Measurements from ENCODE around the gene RILPL2. TPM values are rescaled to one million over a fixed set of nuclear protein-coding genes. Genes with fewer than 3 reads are reported as not detected.
A peak's percentile ranks its signal among the peaks of the same experiment; 100 is the strongest.
"Not testable (repeated sequence)": the region's sequence is repeated elsewhere in the genome, so short reads cannot be mapped to it uniquely, and the experiment has no call there.

Gene RILPL2
- total RNA-seq, 1 donor from 2014 or later: 9.6 TPM

GRCh38 chr12:123457980-123458779, 21.7 kb upstream of the RILPL2 start, which contains the start of gene SNRNP35:
SNRNP35 (plus strand) TSS chr12:123458139; CDS start chr12:123465541, 7,402 bp downstream.
- DNase-seq (ENCODE audit: extremely low spot score in 2 of 2): no peak
- Histone ChIP-seq H3K27me3 (no peaks in the 10 kb centered on the region), H3K4me3 (peak within 1 kb of the TSS; percentile 79 to 98), H3K27ac (peak within 1 kb of the TSS; percentile 98), H3K36me3 (no peaks in the 10 kb centered on the region), H3K9me3 (no peaks in the 10 kb centered on the region), H3K4me1 (peaks cover 17% of the 10 kb centered on the region)
- intact Hi-C loops (cut with DNase I): loop anchor here (2.0 to 5.0 kb wide), 2 partner anchors 23 to 74 kb away; partner anchors contain the start of gene RILPL1
- TF ChIP-seq CTCF (IDR thresholded peaks at IDR 0.05) (no peak), POLR2AphosphoS5 (IDR thresholded peaks at IDR 0.05; ENCODE audit: insufficient read depth in 1 of 2, low read depth in 1 of 2) (peak; percentile 51 to 88), POLR2A (IDR thresholded peaks at IDR 0.05) (peak in 1 of 2 donors; percentile 11)

GRCh38 chr12:123453165-123453564, 16.7 kb upstream of the RILPL2 start:
- TF ChIP-seq CTCF (IDR thresholded peaks at IDR 0.05) (no peak), POLR2A (IDR thresholded peaks at IDR 0.05) (no peak), POLR2AphosphoS5 (IDR thresholded peaks at IDR 0.05; ENCODE audit: insufficient read depth in 1 of 2, low read depth in 1 of 2) (no peak)
- no peaks in the 10 kb centered on the region for H3K36me3 ChIP-seq
- intact Hi-C loops (cut with DNase I): no loop called here
- no peaks in the 10 kb centered on the region for H3K4me1 ChIP-seq
- no peaks in the 10 kb centered on the region for H3K9me3 ChIP-seq
- no peaks in the 10 kb centered on the region for H3K27me3 ChIP-seq
- no peak for DNase-seq (ENCODE audit: extremely low spot score in 2 of 2)
- H3K27ac ChIP-seq: no peak overlapping the region
- H3K4me3 ChIP-seq: no peak overlapping the region

- H3K9me3 ChIP-seq; H3K36me3 ChIP-seq; DNase-seq (ENCODE audit: extremely low spot score in 2 of 2); H3K4me1 ChIP-seq; H3K4me3 ChIP-seq; intact Hi-C loops (cut with DNase I); H3K27ac ChIP-seq; H3K27me3 ChIP-seq: not testable (repeated sequence)
Observed at GRCh38 chr12:123452276-123452550, 15.7 kb upstream of the RILPL2 start.

GRCh38 chr12:123450636-123451035, 14.2 kb upstream of the RILPL2 start:
- peaks cover 10% of the 10 kb centered on the region for H3K4me1 ChIP-seq
- no peaks in the 10 kb centered on the region for H3K9me3 ChIP-seq
- no peaks in the 10 kb centered on the region for H3K36me3 ChIP-seq
- H3K4me3 ChIP-seq: no peak overlapping the region
- DNase-seq (ENCODE audit: extremely low spot score in 2 of 2): no peak
- H3K27ac ChIP-seq: no peak overlapping the region
- H3K27me3 ChIP-seq: no peaks in the 10 kb centered on the region
- TF ChIP-seq CTCF (IDR thresholded peaks at IDR 0.05) (no peak), POLR2AphosphoS5 (IDR thresholded peaks at IDR 0.05; ENCODE audit: insufficient read depth in 1 of 2, low read depth in 1 of 2) (no peak), POLR2A (IDR thresholded peaks at IDR 0.05) (no peak)
- intact Hi-C loops (cut with DNase I): no loop called here

- Histone ChIP-seq H3K4me1 (peaks cover 17% of the 10 kb centered on the region), H3K27ac (no peak overlapping the region), H3K9me3 (no peaks in the 10 kb centered on the region), H3K4me3 (no peak overlapping the region), H3K36me3 (no peaks in the 10 kb centered on the region), H3K27me3 (no peaks in the 10 kb centered on the region)
- TF ChIP-seq POLR2AphosphoS5 (IDR thresholded peaks at IDR 0.05; ENCODE audit: insufficient read depth in 1 of 2, low read depth in 1 of 2) (no peak), CTCF (IDR thresholded peaks at IDR 0.05) (no peak), POLR2A (IDR thresholded peaks at IDR 0.05) (no peak)
- DNase-seq (ENCODE audit: extremely low spot score in 2 of 2): no peak
- intact Hi-C loops (cut with DNase I): no loop called here
Observed at GRCh38 chr12:123449856-123450255, 13.4 kb upstream of the RILPL2 start.

Data from vagina (tissue), 2 donors.